Measurements from ENCODE around the gene RARA.

GRCh38 chr17:40364121-40364861 lies 55.3 kb downstream of the RARA start, which contains the start of gene GJD3:
- no peak for TF ChIP-seq CTCF (IDR thresholded peaks at IDR 0.05; ENCODE audit: borderline replicate concordance, extremely low read depth, low read length, poor library complexity, severe bottlenecking)
- TF ChIP-seq EZH2 (IDR thresholded peaks at IDR 0.05; ENCODE audit: borderline replicate concordance, low read depth, low read length, severe bottlenecking): no peak
